OCI-LY1 (cell line): Measurements from ENCODE around the gene HOXA5.

Experiments
- EZH2 ChIP-seq: fragments of 200-600 bp; sonication (generic), shearing (Covaris generic); IDR thresholded peaks from 2 replicates; pipeline ENCODE4 v1.8.0; 2017; ENCODE audit warnings: borderline replicate concordance, mixed run types, mild to moderate bottlenecking, antibody characterized with exemption, low read length, moderate library complexity, mixed read lengths
- TF ChIP-seq, protein P1 (sequence below): fragments of 200-600 bp; sonication (generic), shearing (Covaris generic); IDR thresholded peaks from 2 replicates; pipeline ENCODE4 v1.5.1; 2017; ENCODE audit warnings: mild to moderate bottlenecking, antibody characterized with exemption, low read length, moderate library complexity, mixed read lengths

DNA sequence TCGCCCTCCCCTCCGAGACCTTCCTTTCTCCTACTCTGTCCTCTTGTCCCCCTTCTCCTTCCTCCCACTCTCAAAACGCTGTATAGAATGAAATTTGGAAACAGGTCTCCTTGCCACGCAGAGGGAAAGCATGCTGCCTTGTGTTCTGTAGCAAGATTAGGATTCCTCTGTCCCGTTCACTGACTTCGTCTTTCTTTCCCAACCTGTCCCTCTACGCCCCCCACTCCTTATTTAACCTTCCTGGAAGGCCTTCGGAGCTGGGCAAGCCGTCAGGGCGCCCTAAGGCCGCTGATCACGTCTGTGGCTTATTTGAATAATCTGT lies 20.5 kb upstream of the HOXA5 start:
- TF ChIP-seq, protein P1, sequence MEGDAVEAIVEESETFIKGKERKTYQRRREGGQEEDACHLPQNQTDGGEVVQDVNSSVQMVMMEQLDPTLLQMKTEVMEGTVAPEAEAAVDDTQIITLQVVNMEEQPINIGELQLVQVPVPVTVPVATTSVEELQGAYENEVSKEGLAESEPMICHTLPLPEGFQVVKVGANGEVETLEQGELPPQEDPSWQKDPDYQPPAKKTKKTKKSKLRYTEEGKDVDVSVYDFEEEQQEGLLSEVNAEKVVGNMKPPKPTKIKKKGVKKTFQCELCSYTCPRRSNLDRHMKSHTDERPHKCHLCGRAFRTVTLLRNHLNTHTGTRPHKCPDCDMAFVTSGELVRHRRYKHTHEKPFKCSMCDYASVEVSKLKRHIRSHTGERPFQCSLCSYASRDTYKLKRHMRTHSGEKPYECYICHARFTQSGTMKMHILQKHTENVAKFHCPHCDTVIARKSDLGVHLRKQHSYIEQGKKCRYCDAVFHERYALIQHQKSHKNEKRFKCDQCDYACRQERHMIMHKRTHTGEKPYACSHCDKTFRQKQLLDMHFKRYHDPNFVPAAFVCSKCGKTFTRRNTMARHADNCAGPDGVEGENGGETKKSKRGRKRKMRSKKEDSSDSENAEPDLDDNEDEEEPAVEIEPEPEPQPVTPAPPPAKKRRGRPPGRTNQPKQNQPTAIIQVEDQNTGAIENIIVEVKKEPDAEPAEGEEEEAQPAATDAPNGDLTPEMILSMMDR, result no peak
- TF ChIP-seq EZH2, result no peak
